DMS114 treated with DMSO at 0.1 percent for 48 hours (cell line): ENCODE data around the gene SORCS1.

ENCODE experiments used
- DNase-seq: peaks from one replicate; lab custom pipeline; 2025; ENCODE audit not compliant: unreplicated experiment; lab: John Stamatoyannopoulos, UW

The SORCS1 gene

DNA sequence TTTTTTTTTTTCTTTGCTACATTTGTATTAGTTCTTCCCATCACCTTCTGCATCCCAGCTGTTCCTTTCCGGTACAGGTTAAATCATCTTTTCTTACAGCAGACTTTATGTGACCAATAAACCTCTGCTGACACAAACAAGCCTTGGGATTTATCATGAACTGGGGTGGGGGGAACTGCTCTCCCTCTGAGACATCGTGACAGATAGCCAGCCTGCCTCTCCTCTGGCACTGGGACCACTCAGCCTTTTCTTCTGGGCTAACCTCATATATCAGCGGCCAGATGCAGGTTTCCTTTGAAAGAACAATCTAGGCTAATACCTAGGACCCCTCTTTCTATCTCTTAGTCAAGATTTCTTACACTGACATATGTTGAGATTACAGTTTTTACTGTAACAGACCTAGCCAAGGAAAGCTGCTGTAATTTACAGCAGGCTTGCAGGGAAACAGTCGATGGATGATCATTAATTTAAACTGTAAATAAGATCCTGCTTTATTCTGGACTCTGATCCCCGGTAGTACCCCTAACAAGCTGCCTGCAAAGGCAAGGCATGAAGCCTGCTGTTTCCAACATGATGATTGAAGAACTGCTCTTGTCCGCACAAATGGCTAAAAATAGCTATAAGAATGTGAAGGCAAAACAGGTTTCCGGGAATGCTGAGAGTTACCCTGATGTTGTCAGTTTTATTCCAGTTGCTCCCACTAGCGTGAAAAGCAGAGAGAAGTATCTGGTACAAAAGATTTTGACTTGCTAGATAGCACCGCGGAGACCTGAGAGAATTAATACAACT lies 338.7 kb downstream of the SORCS1 start:
- no peak for DNase-seq

DNA sequence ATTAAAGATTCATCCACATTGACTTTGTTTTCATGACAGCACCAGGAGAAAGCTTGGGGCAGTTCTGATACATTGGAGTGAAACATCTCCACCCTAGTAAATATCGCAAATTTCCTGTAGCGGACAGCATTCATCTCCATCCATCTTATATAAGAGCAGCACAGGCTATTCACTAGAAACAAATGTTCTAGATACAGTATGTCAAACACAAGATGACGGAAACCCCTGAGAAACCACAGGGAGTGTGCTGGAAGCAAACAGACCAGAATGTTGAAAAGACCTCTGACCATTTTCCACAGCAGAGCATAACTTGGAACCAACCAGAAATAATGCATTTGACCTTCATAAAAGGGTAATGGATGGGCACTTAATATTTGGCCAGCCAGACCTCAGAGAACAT lies 343.9 kb downstream of the SORCS1 start:
- DNase-seq = no peak

DNA sequence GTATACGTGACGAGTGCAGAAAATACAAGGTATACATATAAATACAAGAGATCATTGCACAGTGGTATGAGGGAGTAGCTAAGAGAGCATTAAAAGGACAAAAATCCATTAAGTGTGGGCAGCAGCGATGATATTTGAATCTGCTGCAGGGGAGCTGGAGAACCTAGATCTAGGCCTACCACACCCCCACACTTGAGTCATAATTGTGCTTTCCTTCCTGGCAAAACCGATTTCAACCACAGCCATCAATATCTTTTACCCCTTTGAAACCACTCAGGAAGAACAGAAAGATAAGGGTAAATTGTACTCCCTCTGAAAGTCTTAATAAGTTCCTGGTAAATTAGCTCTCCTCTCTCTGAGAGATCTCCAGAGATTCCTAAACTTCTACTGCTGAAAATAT lies 345.0 kb downstream of the SORCS1 start:
- DNase-seq = no peak

DNA sequence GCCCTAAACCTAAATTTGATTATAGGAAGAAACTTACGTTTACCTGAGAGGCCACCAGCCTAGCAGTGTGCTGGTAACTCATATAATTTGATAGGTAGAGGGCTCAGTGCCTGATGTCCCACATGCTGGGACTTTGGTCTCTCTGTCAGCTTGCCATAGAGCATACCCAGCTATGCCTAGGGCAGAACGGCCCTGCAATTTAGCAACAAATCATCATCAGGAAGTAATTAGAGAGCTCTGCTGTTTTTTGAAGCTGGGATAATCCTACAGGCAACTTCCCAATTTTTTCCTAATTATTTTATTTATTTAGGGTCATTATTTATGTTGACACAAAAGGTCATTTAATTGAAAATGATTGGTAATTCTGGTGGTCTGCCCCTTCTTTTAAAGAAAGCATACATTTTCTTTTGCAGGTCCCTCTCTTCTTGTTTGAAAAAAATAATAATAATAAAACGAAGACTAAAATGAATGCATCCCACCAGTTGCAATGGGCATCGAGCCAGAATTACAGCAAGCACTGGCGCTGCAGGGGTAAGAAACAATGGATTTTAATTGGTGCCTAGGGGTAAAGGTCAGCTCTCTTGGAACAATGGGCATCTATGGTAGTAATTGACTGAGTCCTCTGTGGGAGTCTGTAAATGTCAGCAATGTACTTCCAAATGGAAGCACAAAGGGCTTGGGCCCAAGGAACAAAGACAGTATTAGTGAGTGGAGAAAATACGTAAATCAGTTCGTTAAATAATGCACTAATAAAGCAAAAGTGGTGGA lies 348.0 kb downstream of the SORCS1 start:
- no peak for DNase-seq

DNA sequence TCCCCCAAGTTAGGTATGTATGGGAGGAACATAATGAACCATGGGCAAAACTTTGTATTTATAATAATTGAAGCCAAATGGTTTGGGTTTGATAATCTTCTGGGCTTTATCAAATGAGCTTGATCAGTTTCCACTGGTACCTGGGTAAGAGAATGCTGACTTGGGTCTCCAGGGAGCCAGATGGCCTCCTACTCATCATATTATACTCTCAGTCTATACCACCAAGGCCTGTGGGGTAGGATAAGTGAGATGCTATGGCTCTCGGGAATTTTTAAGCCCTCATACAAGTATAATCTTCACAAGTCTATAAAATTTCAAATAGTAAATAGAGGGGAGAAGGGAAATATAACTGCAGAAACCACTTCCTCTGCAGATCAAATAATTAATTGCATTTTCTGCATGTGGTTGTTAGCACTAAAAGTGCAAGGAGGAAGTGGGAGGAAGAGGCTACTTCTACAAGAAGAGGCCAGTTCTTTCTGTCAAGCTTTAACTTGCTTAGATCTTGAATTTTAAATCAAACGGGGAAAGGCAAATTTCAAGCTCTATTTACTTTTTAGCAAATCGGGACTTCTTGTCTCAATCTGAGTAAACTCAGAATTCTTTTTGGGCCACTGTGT lies 349.0 kb downstream of the SORCS1 start:
- no peak for DNase-seq

DNA sequence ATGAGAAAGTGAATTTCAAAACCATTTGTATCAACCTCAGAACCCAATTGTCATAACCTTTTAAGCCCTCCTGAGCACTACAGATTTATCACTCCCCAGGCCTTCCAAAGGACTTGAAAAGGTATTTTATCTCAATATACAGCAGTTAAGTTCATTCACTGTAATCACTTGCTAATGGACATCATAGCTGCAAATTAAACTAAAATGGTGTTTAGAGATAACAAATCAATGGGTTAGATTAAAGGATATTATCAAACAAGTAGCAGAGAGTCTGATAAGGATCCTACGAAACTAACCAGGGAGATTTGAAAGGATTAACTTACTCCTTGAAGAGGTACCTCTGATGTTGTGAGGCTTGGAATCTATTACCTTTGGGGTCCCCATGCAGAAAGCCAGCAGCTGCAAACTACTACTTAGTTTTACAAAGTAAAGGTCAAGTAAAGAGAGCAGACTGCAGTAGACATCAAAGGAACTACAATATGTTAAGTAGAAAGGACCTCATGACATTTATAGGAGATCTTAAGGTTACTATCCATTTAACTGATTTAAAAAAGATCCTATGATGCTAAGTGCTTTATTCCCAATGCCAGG lies 359.4 kb downstream of the SORCS1 start:
- no peak for DNase-seq

DNA sequence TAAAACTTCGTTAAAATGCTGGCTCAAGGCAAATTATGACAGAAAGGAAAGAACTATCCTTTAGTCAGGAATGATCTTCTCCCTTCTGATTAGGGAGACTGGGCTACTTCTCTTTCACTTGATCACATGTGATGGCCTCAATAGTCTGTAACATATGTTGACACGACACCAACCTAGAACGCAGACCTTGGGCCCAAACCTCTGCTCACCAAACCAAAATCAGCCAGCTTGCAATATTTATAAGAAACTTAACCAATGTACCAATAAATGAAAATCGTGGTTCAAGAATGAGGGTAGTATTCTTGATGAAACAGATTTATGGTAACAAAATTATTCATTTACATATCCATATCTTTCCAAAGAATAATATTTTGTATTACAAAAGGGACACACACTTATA lies 361.6 kb downstream of the SORCS1 start:
- no peak for DNase-seq

DNA sequence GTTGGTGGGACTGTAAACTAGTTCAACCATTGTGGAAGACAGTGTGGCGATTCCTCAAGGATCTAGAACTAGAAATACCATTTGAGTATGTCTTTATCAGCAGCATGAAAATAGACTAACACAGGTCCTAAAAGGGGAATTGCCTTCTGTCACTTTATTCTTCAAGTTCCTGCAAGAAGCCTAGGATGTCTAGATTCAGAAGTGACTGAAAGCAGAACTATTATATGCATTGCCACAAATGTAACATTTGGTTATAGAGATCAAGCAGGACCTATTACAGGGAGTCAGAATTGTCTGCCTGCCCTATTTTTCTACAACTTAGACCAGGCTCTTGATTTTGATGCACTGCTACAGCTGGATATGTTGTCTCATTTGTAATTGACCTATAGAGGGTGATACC lies 364.7 kb downstream of the SORCS1 start:
- DNase-seq = no peak

DNA sequence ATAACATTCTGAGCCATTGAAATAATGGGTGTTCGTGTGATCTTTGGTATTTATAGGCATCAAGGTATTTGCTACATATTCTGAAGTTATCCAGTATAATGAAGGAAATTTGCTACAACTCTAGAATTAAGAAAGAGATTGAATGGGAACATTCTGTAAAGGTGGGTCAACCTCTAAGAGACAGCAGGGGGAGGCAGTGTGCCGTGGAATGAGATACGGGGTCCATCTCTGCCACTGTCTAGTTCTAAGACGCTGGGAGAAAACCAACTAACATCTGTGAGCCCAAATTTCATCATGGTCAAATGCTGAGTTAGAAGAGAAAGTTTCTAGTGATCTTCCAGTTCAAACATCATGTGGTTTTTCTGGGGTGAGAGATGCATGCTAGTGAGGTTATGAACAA lies 368.9 kb downstream of the SORCS1 start:
- DNase-seq = peak; percentile 2

DNA sequence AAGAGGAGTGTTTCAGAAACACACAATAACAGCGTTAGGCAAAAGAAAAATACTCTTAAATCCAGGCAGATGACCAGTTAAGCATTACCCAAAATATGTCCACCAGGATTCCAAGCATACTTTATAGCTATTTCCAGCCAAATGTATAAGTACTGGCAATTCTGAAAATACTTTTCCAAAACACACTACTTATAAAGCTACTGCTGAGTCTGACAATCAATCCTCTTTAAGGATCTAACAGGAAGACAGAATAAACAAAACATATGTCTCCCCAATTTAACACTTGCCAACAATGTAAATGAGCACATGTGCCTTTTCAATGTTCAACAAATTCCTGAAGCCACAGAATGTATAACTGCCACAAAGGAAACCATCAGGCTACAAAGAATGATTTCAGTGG lies 370.9 kb downstream of the SORCS1 start:
- DNase-seq = no peak

DNA sequence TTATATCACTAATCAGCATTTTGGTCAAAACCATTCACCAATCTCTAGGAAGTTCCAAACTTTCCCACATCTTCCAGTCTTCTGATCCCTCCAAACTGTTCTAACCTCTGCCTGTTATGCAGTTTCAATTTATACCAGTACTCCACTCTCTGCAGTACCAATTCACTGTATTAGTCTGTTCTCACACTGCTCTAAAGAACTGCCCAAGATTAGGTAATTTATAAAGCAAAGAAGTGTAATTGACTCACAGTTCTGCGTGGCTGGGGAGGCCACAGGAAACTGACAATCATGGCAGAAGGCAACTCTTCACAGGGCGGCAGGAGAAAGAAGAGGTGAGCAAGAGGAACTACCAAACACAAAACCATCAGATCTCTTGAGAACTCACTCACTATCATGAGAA lies 374.9 kb downstream of the SORCS1 start:
- DNase-seq = no peak

DNA sequence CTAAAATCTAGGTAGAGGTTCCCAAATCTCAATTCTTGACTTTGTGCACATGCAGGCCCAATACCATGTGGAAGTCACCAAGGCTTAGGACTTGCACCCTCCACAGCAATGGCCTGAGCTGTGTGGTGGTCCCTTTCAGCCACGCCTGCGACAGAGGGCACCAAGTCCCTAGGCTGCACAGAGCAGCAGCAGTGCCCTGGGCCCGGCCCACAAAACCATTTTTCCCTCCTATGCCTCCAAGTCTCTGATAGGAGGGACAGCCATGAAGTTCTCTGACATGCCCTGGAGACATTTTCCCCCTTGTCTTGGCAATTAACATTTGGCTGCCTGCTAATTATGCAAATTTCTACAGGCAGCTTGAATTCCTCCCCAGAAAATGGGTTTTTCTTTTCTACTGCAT lies 375.5 kb downstream of the SORCS1 start:
- no peak for DNase-seq

DNA sequence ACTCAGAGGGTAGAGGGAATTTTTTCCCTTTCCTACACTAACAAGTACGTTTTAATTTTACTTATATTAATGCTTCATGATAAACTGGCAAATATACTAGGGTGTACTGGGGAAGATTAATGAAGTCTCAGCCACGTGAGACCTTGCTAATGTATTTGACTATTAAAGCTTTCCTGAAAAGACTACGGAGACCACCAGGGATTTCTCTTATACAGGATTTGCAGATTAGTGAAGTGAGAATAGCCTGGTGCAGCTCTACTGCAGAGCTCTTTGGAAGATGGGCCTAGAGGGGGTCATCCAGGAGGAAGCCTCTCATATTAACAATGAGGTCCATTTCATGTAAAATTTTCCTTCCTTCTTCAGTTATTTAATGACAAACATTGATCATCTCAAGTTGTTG lies 379.0 kb downstream of the SORCS1 start:
- no peak for DNase-seq

DNA sequence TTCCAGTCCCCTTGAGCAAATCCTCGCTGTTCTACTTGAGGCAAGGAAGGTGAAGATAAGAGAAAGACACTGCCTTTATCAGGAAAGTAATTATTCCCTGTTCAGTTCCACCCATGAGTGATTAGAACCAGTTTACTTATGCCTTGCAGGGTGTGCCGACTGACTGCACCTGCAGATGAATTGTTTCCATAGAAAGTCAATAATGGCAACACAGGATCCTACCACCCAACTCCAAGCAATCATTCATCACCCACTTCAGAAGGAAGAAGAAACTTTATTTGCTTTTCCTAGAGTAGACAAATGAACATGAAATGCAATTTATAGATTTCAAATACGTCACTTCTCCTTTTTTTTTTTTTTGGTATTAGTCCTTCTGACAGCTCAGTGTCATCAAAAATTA lies 383.9 kb downstream of the SORCS1 start:
- no peak for DNase-seq

DNA sequence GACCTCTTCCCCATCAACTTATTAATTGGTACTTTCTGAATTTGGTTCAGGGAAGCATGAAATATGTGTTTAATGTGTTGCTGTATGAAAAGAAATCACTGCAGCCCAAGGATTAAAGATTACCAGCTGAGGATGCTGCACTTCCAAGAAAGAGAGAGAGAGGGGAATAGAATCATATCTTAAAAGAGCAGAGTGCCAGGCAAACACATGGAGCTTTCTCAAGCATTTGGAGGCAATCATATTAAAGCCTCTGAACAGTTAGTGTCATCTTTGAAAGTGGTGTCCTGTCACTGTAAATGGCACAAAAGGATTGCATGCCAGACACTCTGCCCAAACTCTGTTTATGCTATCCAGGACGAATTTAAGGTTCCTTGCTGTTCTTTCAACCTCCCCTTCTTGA lies 386.7 kb downstream of the SORCS1 start:
- no peak for DNase-seq

DNA sequence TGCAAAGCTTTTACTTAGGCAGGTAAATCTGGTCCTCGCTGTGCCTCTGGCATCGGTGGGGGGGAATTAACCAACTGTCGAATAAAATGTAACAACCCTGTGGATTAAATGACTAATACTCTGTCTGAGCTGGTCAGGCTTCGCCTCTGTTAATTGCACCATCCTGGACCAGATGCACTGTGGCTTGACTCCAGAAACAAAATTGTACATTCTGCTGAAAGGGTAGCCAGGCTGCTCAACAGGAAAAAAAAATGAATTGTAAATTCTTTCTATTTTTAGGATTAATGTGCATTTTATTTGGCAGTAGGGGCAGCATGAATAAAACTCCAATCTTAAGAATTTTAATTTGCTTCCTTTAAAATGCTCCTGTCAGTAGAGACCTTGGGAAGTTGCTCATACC lies 389.4 kb downstream of the SORCS1 start:
- no peak for DNase-seq

DNA sequence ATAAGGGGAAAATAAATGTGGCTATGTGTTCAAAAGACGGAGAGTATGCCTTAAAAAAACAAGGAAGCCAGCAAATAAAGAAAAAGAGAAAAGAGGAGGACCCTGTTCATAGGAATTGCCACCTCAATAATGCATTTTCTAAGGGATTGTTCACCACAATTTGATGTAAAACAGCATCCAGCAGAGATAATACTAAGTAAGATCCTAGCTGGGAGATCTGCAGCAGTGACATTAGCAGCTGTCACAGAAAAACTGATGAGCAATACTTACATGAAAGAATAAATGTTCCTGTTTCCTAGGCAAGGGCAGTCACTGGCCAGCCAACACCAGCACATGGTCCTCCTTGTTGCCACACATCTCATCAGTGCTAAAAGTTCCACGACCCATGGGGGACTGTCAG lies 391.5 kb downstream of the SORCS1 start:
- DNase-seq = no peak

DNA sequence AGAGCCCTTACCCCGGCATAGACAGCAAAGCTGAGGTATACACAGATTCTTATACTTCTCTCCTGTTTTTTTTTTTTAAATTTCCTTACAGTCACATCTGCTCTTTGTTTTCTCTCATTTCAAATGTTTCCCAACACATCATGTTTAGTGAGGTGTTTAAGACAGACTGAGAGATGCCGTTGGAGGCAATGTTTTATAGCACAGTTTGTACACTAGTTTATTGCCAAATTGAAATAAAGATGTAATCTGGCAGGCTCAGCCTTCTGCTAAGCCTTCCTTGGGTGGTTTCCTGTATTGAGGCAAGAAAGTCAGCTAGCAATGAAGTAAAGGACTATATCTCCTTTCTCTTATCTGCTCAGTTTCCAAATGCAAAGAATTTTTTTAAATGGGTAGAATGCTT lies 393.4 kb downstream of the SORCS1 start:
- no peak for DNase-seq

DNA sequence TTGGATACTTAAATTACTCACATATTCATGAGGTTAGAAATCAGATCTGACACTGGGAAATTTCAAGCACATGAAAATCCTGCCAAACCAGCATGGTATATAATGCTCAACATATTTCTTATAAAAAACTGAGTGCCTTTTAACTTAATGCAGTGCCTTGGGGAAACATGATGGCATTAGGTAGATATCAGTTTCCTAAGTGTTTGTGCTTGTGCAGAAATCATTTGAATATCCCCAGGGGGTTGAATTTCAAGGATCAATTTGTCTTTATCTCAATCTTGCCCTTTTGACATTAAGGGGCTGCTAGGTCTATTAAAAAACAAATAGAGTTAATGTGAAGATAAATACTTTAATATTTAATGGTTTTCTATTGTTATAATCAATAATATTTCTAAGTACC lies 396.3 kb downstream of the SORCS1 start:
- no peak for DNase-seq

DNA sequence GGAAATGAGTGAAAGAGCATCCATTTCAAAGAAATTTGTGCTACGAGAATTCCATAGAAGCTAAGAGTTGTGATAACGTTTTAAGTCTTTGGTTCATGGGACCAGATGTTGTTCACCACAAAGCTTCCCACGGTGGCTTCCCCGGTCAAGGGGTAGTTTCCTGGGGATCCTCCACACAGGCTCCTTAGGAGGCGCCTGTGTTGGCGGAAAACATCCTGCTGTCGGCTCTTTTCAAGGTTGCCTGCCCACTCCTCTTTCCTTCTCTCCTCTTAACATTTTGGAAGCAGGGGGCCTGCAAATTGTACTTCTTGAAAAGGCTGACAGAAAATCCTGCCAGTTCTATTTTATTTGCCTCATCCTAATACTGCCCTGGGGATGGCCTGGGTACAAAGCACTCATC lies 398.6 kb downstream of the SORCS1 start:
- no peak for DNase-seq

DNA sequence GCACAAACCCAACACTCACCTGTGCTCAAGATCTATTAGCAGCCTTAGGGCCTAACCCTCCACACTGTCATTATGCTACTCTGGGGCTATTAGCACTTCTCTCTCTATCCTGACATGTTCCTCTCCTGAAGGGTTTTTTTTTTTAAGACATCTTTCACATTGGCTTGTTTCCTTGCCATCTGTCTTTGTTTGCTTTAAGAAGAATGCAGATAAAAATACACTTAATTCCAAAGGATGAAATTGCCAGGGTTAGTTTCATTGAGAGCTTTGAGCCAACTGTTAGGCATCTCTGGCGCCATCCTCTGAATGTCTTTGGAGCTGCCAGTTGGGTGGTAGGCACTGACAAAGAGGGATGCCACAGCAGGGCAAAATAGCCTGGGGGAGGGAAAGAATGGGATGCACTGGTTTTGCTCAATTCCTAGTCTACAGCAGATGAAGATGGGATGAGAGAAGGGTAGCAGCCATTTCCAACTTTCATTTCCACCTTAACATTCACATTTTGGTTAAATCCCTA lies 399.2 kb downstream of the SORCS1 start:
- DNase-seq = no peak

DNA sequence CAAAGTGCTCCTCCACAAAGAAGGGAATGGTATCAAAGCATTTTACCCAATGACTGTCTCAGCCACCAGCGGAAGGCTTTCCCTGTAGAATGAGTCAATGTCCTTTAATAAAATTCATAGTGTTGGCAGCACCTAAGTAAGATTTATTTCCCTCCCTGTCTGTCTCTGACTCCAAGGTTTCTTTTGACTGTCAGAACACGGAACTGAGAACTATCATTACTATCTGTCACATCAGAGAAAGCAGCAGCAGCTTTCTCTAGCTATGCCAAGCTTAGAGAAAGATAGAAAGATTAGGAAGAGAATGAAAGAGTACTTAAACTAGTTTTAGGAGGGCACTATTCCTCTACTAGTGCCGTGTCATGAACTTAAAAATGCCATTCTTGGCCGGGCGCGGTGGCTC lies 400.1 kb downstream of the SORCS1 start:
- DNase-seq = no peak
